GM18498 (cell line): ENCODE data around the gene CD163L1.
"Not testable (repeated sequence)": the region's sequence is repeated elsewhere in the genome, so short reads cannot be mapped to it uniquely, and the experiment has no call there.

Source experiments
- ATAC-seq: cut with Tn5 transposase; IDR thresholded peaks from one replicate; pipeline ENCODE4 v1.9.1; 2021; ENCODE audit warnings: mild to moderate bottlenecking, moderate library complexity; ENCODE audit not compliant: unreplicated experiment

The CD163L1 gene

DNA sequence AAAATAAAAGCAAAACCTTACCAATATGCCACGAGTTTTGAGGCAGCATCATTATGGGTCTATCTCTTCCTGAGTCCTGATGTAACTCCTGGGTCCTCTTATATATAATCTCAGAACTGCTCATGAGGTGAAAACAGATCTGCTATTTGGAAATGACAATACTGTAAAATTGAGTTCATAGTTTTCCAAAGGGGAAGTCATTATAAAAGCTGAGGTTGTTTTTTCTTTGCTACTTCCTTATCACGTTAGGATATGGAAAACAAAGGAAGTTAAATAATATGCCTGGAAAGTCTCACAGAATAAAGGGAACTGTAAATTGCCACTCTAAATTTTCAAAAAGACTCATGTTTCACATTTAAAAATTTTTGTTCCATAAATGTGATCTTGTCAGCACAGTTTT lies at the start of gene CD163L1:
CD163L1 (minus strand) TSS at position 78 of the 400 bp plus-strand sequence; CDS start at position 52, 26 bp downstream.
- no peak for ATAC-seq

DNA sequence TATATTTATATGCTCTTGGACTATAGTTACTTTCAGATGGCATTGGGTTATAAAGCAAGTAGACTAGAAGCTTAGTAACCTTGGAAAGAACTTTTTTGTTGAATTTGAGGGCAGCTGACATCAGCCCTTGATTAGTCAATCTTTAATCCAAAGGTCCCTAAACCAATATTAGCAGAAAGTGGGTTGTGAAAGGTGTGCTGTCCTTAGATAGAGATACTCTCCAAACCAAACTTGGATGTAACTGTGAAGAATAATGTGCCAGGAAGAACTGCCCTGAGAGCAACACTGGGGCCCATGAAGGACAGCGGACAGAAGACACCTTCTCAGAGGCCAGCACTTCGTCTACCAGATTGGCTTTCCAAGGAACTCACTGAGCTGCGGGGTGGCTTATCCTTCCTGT lies 49.1 kb upstream of the CD163L1 start:
- no peak for ATAC-seq

DNA sequence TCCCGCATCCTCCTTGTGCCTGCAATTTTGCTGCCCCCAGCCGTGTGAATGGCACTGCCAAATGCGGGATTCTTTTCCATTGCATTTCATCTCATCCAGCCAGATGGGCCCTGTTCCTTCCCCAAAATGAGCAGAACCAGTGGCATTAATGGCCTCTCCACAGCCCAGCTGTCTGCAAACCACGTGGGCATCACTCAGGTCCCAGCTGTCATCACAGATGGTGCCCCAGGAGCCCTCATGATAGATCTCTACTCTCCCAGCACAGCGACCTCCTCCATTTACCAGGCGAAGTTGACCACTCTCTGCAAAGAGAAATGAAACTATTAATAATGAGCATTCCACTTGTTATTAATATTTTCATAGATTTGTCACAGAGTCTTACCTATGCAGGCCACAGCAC lies 42.6 kb upstream of the CD163L1 start:
- no peak for ATAC-seq

DNA sequence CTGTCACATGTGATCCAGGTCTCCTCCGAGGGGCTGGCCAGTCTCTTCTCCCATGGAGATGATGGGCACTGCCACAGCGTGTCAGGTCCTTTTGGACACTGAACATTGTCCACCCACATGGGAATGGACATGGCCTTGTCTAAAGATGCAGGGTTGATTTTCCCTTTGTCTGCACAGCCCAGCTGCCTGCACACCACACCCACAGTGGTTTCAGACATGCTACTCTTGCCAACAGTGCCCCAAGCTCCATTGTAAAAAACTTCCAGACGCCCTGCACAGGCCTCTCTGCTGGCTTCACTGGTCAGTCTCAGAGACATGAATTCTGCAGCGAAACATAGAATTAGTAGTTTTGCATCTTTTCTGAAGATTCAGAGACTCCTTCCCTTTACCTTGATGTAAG lies 41.1 kb upstream of the CD163L1 start:
- ATAC-seq: no peak

DNA sequence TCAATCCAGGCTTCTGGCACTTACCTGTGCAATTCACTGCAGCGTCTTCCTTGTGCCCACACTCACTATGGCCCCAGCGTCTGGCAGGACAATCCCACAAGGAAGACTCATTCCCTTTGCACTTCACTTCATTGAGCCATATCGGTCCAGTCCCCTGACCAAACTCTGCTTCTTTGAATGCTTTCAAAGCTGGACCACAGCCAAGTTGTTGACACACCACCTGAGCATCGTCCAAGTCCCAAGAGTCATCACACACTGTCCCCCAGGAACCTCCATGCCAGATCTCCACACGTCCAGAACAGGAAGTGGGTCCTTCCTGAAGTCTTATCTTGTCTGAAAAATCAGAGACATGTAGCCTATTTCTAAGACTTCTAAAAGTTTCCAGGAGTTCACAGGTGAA lies 39.4 kb upstream of the CD163L1 start:
- ATAC-seq: no peak

DNA sequence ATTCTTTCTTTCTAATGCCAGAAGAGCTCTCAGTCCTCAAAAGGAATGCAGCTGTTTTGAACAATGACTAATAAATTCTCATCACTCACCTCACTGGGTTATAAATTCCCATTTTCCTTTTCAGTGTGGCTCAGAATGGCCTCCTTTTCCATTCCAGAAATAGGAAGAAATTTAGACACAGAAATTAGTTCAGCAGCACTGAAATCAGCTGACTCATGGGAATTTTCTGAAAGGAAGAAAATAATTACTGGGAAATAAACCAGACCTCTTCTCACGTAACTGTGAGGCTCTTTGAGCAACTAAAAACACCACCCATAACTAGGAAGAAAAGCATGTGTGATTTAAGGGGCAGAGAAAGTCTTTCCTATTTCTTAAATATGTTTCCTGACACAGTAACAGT lies 35.8 kb upstream of the CD163L1 start:
- ATAC-seq: no peak

DNA sequence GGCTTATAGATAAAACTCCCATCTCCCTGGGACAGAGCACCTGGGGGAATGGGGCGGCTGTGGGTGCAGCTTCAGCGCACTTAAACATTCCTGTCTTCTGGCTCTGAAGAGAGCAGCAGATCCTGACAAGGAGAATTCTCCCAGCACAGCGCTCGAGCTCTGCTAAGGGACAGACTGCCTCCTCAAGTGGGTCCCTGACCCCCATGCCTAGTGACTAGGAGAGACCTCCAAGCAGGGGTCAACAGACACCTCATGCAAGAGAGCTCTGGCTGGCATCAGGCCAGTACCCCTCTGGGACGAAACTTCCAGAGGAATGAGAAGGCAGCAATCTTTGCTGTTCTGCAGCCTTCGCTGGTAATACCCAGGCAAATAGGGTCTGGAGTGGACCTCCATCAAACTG lies 28.1 kb upstream of the CD163L1 start:
- ATAC-seq: no peak

DNA sequence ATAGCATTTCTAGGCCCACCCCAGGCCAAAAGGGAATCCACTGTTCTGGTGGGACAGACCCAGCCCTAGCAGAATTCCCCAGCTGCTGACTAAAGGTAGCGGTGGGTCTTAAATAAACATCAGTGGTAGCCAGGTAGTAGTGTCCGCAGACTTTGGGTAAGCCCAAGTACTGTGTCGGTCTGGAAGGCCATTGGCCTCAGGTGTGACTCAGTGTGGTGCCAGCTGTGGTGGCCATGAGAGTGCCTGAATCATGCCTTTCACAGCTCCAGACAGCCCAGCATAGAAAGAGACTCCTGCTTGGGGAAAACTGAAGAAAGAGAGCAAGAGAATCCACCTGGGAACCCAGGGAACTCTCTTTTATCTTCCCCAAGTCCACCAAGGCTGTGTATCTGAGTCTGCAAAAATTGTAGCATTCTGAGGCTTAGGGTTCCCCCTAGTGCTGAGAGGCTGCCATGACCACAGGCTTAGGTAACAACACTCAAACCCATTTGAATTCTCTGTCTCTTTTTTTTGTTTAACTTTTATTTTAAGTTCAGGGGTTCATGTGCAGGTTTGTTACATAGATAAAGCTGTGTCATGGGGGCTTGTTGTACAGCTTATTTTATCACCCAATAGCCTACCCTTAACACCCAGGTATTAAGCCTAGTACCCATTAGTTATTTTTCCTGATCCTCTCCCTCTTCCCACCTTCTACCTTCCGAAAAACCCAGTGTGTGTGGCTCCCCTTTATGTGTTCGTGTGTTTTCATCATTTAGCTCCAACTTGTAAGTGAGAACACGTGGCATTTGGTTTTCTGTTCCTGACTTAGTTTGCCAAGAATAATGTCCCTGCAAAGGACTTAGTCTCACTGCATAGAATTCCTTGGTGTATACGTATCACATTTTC lies 16.7 kb upstream of the CD163L1 start:
- peak; percentile 69 for ATAC-seq

DNA sequence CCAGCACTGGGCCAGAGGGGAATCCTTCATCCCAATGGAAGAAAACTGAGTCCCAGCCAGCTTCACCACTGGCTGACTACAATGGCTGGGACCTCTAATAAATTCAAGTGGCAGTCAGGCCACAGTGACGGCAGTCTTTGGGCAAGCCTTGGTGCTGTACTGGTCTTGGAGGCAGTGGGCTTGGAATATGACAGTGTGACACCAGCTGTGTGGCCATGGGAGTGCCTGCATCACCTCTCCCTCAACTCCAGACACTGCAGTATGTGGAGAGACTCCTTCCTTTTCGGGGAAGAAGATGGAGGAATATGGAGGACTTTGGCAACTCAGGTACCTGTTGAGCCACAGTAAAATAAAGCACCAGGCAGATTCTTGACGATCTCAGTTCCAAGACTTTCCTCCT lies 16.0 kb upstream of the CD163L1 start:
- ATAC-seq: no peak

DNA sequence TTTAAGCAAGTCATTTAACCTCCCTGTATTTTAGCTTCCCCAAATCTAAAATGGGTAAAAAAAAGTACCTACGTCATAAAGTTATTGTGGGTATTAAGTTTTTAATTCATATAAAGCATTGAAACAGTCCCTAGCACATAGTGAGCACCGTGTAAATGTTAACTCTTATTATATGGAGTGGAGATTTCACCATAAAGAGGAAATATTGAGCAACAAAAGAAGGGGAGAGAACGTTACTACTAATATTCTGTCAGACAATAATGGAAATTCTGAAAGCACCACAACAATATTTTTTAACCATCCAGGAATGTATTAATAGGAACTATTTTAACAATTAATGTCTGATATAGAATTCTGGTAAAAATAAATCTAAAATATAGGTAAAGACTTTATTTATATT lies 7.8 kb upstream of the CD163L1 start:
- no peak for ATAC-seq

DNA sequence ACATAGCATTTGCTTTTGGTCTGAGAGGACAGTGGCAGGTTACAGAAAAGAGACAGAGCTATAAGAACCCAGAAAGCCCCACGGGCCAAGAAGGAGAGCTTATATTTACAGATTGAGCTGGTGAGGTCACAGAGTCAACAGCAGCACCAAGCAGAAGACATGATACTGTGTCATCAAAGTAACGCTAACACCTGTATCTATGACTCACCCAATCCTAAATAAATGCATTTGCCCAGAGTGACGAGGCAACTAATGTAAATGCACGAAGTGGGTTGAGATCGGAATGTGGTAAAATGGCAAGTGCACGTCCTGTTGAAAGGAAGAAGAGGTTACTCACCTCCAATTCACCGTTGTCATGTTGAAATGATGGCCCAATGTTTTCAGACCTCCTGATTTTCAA lies 6.7 kb upstream of the CD163L1 start:
- ATAC-seq: no peak

DNA sequence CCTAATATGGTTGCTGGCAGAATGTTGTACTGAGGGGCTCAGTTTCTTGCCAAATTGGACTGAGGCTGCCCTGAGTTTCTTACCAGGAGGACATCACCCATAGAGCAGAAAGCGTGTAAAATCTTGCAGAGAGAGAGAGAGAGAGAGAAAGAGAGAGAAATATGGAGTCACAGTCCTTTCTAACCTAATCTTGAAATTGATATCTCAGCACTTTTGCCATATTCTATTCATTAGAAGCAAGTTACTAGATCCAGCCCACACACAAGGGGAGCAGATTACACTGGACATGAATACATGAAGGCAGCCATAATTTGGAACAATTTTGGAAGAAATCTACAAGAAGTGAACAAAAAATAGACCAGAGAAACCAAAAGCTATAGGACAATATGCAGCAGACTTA lies 4.1 kb upstream of the CD163L1 start:
- no peak for ATAC-seq

DNA sequence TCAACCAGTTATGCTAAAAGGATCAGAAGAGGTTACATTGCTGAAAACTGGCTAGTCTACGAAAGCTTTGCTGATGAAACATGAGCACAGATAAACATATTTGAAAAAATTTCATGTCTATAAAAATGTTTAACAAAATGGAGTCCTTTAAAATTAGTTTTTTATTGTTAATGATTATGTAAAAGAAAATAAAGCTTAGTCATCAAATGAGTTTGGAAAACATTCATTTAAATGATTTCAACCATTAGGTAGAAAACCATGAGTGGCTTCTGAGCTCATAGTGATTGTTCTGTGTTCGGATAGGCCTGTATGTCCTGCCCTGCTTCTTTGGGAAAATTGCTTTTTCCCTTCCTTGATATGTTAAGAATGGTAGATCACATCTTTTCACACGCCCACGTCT lies 584 bp upstream of the CD163L1 start:
- no peak for ATAC-seq

DNA sequence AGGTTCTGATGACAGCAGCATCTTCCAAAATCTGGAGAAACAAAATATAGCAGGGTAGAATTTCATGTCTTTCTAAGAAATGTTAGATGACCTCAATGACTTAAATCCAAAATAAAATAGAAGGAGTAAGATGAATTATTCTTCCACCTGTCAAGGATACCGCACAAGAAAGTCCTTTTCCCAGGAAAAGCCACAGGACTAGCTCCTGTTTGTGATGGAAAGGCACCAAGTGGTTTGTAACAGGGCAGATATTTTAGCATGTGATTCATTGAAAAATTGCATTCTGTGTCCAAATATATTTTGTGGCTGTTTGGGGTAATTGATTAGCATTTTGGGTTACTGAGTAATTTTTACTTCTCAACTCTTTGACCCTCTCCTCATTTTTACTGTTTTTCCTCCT lies 2.7 kb downstream of the CD163L1 start:
- ATAC-seq: no peak

DNA sequence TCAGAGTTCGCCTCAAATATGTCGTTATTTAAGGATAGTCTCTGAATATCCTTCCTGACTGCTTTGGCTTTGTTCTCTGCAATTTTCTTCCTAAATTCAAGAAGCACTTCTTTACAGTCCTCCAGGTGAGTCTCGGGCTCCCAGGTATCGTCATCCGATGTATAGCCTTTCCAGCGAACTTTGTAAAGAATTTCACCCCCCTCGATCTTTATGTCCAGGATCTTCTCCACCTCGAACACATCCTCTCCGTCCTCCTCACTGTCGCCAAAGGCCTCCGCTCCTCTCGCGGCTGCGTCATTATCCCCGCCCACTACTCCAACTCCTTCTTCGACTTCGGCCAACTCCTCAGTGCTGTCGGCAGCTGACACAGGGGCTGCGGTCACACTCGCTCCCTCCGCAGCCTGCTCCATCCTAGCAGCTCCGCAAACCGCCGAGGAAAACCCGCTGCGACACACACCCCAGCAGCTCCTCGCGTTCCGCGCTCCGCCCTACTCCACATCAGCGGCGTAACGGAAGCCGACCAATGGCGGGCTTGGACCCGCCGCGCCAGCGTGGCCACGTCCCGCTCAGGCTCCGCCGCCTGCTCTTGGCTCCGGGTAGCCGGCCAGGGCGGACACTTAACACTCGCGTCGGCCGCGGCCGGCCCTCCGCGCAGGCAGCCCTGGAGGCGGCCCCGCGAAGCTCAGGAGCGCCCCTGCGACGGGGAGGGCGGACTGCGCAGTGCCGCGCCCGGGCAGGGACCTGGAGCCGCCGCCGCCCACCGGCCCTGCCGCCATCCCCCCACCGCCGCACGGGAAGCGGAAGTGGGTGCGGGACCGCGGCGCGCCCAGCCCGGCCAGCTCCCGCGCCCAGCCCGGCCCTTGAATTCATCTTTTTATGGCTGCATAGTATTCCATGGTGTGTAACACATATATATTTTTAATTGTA lies 4.1 kb downstream of the CD163L1 start:
- ATAC-seq: no peak

DNA sequence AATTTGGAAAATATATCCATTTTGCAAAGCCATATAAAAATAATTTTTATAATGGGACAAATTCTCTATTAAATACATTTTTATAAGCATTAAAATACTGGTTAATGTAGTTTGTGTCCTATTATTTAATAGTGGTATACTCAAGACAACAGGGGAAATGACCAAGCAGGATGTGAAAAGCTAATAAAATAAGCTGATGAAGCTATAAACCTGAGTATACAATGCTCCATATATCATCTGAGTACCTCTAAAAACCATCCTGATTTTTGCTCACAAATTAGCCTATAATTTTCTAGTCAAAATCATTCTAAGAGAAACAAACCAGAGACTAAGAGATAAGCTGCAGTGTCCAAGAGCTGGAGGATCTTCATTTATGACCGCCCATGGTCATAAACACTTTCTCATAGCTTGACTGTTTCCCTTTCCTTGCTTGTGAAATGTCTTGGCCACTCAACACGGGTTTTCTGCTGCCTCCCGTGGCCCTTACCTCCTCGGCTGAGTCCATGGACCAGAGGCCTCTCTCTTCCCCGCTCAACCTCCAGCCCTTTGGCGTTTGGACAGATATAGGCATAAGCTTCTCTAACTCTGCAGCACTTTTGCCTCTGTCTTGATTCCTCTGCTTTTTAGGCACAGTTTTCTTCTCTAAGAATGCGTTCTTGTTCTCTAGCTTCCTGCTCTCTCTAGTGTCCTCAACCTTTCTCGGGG lies 5.5 kb downstream of the CD163L1 start:
- ATAC-seq: not testable (repeated sequence)

DNA sequence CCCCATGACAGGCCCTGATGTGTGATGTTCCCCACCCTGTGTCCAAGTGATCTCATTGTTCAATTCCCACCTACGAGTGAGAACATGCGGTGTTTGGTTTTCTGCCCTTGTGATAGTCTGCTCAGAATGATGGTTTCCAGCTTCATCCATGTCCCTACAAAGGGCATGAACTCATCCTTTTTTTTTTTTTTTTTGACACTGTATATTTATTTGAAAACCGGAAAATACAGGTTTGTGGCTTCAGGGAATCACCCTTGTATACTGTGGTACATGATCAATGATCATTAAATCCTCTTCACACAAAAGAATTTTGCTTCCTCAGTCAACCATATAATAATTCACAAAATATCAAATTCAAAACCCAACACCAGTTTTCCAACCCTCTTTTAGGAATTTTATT lies 6.5 kb downstream of the CD163L1 start:
- not testable (repeated sequence) for ATAC-seq

DNA sequence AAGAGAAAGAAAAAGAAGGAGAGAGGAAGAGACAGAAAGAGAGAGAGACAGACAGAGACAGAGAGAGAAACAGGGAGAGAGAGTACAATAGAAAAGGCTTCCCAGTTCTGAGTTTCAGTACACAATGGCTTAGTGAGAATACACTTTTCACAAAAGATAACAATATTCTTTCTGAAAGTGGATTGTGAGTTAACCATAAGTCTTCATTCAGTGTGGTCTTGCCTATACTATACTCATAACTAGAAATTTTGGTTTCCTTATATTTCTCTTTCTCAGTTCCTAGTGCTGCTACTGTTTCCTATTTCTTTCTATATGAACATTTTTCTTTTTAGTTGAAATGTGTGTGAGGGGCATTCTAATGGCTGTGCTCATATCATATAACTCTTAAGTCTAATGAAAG lies 9.3 kb downstream of the CD163L1 start:
- ATAC-seq: no peak

DNA sequence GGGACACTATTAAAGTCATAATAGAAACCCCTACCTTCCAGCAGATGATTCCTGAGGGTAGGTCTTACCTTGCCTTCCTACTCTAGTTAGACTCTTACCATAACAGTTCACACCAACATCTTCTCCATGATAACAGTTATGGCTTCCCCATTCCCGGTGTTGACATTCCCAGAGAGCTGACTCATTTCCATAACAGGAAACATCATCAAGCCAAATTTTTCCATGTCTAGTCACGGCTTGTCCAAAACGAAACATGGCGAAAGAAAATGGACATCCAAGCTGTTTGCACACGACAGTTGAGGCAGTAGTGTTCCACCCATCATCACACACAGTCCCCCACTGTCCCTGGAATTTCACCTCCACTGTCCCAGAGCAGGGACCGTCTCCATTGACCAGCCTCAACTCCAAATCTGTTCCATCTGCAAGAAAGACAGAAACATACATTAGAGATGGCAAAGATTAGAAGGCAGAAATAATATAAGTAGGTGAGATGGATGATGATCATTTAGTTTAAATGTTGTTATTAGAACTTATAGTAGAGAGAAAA lies 10.6 kb downstream of the CD163L1 start:
- ATAC-seq: no peak

DNA sequence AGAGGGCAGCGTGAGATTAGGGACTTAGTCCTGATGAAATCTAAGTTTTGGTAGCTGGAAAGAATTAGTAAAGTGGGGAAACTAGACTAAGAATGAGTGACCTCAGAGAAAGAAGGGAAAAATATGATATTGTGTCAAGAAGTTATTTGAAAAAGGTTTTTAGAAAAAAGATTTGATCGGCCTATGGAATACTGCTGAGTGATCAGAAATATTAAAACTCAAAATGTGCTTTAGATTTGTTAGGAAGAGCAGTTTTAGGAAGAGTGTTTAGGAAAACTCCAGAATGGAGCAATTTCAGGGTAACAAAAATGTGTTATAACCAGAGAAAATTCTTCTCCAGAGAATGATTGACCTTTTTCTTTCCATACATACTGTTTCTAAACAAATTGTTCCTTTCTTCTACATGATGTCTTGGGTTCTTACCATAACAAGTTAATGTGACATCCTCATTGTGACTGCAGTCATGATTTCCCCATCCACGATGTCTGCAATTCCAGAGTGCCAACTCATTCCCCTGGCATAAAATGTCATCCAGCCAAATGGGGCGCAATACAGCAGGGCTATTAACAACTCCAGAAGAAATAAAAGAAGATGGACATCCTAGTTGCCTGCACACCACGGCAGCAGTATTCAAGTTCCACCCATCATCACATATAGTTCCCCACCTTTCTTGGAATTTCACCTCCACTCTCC lies 11.8 kb downstream of the CD163L1 start:
- no peak for ATAC-seq
